ENCODE results near the gene PDE8A. TPM values are rescaled to one million over a fixed set of nuclear protein-coding genes. Genes with fewer than 3 reads are reported as not detected.

Gene PDE8A
- total RNA-seq, 2 experiments from 2014 or later, result 28.3 to 32.3 TPM

DNA sequence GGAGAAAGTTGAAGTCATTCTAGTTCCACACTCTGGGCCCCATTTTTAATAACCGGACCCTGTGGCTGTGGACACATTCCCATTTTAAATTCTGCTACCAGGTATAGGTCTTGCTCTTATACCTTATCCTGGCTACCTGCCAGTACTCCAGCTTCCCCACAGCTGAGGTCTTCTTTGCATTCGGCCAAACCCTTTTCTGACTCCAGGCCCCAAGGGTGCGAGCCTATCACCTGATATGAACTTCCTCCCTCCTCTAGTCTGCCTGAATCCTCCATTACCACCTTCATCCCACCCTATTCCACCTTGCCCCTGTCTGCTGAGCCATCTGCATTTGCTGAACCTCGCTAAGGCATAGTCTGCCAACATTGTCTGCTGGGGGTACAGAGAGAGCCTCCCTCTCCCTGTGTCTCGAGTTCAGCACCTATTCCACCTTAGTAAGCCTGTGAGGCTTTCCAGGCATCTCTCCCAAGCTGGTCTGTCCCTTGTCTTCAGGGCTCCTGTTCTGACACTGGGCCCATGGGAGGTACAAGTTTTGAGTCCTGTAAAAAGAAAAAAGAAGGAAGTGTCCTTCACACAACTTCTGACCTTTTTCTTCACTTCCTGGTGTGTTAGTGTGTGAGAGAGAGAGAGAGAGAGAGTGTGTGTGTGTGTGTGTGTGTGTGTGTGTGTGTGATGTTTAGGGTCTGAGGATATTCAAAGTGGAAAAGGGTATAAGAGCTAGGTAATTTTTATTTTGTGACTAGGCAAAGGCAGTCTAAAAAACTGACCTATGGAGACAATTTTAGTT is 27.0 kb downstream of the PDE8A start:
- peaks cover 25% of the 10 kb centered on the region; the same call in 1 of the 2 replicates for H3K79me2 ChIP-seq (ENCODE audit: insufficient read depth, low read depth, low read length)

DNA sequence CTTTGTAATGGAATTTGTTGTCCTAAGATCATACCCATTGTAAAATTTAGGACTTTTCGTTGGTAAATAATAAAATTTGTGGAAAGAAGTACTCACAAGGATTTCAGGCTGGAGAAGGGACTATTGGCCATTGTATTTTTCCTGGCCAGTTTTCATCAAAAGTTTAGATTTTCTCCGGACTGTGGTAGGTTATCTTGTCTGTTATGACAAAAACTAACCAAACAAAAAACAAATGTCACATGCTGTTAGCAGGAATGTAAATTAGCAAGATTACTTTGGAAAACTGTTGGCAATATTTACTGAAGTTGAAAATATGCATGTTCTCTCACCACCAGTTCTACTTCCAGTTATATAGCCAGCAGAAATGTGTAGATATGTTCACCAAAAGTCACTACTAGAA is 27.8 kb downstream of the PDE8A start:
- H3K79me2 ChIP-seq (ENCODE audit: insufficient read depth, low read depth, low read length), result peaks cover 27% of the 10 kb centered on the region; the same call in 1 of the 2 replicates
- H3K9me2 ChIP-seq (ENCODE audit: insufficient read depth, low read length), result no peaks in the 10 kb centered on the region
- BruUV-seq (replicated peaks), result no TSS peak
- intact Hi-C loops (cut with micrococcal nuclease; ENCODE audit: unreplicated experiment), result no loop called here
- ChIA-PET CTCF (ENCODE audit: unreplicated experiment) (interaction anchor here (1.1 to 1.6 kb wide), 2 partner anchors 29 to 81 kb away, joined by 3 to 4 read pairs; no protein-coding TSS in a partner anchor), POLR2A (interaction anchor here (0.6 to 1.4 kb wide), 3 partner anchors 13 to 18 kb away, joined by 3 to 5 read pairs (median 3); no protein-coding TSS in a partner anchor)
- H3K36me3 ChIP-seq (ENCODE audit: insufficient read depth, low read length), result no peaks in the 10 kb centered on the region
- H3K27ac ChIP-seq (ENCODE audit: low read depth, low read length, poor library complexity, severe bottlenecking), result peak overlapping the region; percentile 47
- TF ChIP-seq, protein P1, sequence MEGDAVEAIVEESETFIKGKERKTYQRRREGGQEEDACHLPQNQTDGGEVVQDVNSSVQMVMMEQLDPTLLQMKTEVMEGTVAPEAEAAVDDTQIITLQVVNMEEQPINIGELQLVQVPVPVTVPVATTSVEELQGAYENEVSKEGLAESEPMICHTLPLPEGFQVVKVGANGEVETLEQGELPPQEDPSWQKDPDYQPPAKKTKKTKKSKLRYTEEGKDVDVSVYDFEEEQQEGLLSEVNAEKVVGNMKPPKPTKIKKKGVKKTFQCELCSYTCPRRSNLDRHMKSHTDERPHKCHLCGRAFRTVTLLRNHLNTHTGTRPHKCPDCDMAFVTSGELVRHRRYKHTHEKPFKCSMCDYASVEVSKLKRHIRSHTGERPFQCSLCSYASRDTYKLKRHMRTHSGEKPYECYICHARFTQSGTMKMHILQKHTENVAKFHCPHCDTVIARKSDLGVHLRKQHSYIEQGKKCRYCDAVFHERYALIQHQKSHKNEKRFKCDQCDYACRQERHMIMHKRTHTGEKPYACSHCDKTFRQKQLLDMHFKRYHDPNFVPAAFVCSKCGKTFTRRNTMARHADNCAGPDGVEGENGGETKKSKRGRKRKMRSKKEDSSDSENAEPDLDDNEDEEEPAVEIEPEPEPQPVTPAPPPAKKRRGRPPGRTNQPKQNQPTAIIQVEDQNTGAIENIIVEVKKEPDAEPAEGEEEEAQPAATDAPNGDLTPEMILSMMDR (conservative IDR thresholded peaks at IDR 0.05; ENCODE audit: low read length), result no peak
- TF ChIP-seq EZH2phosphoT487 (IDR thresholded peaks at IDR 0.05; ENCODE audit: borderline replicate concordance, low read depth, low read length), result no peak
- H2AFZ ChIP-seq (ENCODE audit: low read length), result no peak overlapping the region
- H3K4me2 ChIP-seq (ENCODE audit: low read length), result peak overlapping the region; percentile 50
- peaks cover 48% of the 10 kb centered on the region for H3K4me1 ChIP-seq (ENCODE audit: insufficient read depth, low read length, poor library complexity, severe bottlenecking)
- no peaks in the 10 kb centered on the region for H4K20me1 ChIP-seq (ENCODE audit: insufficient read depth, low read length)
- DNase-seq (ENCODE audit: low spot score), result no peak
- H3K4me3 ChIP-seq (ENCODE audit: low read depth, low read length, poor library complexity, severe bottlenecking), result no peak overlapping the region
- no peaks in the 10 kb centered on the region for H3K9me3 ChIP-seq (ENCODE audit: low read length)

More for the DNA sequence above, 27.0 kb downstream of the PDE8A start:
- peaks cover 48% of the 10 kb centered on the region for H3K4me1 ChIP-seq (ENCODE audit: insufficient read depth, low read length, poor library complexity, severe bottlenecking)
- intact Hi-C loops (cut with micrococcal nuclease; ENCODE audit: unreplicated experiment), result no loop called here
- CTCF ChIA-PET (ENCODE audit: unreplicated experiment), result no interaction called here
- H3K4me2 ChIP-seq (ENCODE audit: low read length), result peak overlapping the region; percentile 50
- H2AFZ ChIP-seq (ENCODE audit: low read length), result peak overlapping the region; percentile 10; the same call in 1 of the 2 replicates
- H3K27ac ChIP-seq (ENCODE audit: low read depth, low read length, poor library complexity, severe bottlenecking), result peak overlapping the region; percentile 42
- H3K9me2 ChIP-seq (ENCODE audit: insufficient read depth, low read length), result no peaks in the 10 kb centered on the region
- TF ChIP-seq, protein P1 (conservative IDR thresholded peaks at IDR 0.05; ENCODE audit: low read length), result no peak
- no peak for TF ChIP-seq EZH2phosphoT487 (IDR thresholded peaks at IDR 0.05; ENCODE audit: borderline replicate concordance, low read depth, low read length)
- H3K4me3 ChIP-seq (ENCODE audit: low read depth, low read length, poor library complexity, severe bottlenecking), result peak overlapping the region; percentile 11
- no peaks in the 10 kb centered on the region for H4K20me1 ChIP-seq (ENCODE audit: insufficient read depth, low read length)
- no peaks in the 10 kb centered on the region for H3K9me3 ChIP-seq (ENCODE audit: low read length)
- H3K36me3 ChIP-seq (ENCODE audit: insufficient read depth, low read length), result no peaks in the 10 kb centered on the region
- peak; percentile 39 for DNase-seq (ENCODE audit: low spot score)
- POLR2A ChIA-PET, result interaction anchor here (0.6 to 0.7 kb wide), 2 partner anchors 12 to 17 kb away, joined by 3 to 5 read pairs; no protein-coding TSS in a partner anchor
- no TSS peak for BruUV-seq (replicated peaks)
